Measurements from ENCODE around the gene SNED1. TPM values are rescaled to one million over a fixed set of nuclear protein-coding genes. Genes with fewer than 3 reads are reported as not detected.

SNED1 gene
- total and polyA plus RNA-seq, 9 donors: 16.7 to 69.5 (median 38.9) TPM

- intact Hi-C loops (cut with DNase I): no loop called here
- no peak for TF ChIP-seq POLR2A (IDR thresholded peaks at IDR 0.05)
- no peak for TF ChIP-seq EP300 (IDR thresholded peaks at IDR 0.05)
- TF ChIP-seq, protein P1, sequence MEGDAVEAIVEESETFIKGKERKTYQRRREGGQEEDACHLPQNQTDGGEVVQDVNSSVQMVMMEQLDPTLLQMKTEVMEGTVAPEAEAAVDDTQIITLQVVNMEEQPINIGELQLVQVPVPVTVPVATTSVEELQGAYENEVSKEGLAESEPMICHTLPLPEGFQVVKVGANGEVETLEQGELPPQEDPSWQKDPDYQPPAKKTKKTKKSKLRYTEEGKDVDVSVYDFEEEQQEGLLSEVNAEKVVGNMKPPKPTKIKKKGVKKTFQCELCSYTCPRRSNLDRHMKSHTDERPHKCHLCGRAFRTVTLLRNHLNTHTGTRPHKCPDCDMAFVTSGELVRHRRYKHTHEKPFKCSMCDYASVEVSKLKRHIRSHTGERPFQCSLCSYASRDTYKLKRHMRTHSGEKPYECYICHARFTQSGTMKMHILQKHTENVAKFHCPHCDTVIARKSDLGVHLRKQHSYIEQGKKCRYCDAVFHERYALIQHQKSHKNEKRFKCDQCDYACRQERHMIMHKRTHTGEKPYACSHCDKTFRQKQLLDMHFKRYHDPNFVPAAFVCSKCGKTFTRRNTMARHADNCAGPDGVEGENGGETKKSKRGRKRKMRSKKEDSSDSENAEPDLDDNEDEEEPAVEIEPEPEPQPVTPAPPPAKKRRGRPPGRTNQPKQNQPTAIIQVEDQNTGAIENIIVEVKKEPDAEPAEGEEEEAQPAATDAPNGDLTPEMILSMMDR (IDR thresholded peaks at IDR 0.05): no peak
- H3K27me3 ChIP-seq: no peaks in the 10 kb centered on the region
- H3K27ac ChIP-seq: no peak overlapping the region
- DNase-seq: no peak
- no peaks in the 10 kb centered on the region for H3K36me3 ChIP-seq
- H3K4me3 ChIP-seq: no peak overlapping the region
- H3K4me1 ChIP-seq (ENCODE audit: insufficient read depth): no peaks in the 10 kb centered on the region
- no peaks in the 10 kb centered on the region for H3K9me3 ChIP-seq
- WGBS, 3 donors: 79 to 85% (median 82%) methylated on average over 24 to 25 of the region's 25 CpGs
Measured at GRCh38 chr2:241073166-241074064, 75.0 kb downstream of the SNED1 start.

DNA sequence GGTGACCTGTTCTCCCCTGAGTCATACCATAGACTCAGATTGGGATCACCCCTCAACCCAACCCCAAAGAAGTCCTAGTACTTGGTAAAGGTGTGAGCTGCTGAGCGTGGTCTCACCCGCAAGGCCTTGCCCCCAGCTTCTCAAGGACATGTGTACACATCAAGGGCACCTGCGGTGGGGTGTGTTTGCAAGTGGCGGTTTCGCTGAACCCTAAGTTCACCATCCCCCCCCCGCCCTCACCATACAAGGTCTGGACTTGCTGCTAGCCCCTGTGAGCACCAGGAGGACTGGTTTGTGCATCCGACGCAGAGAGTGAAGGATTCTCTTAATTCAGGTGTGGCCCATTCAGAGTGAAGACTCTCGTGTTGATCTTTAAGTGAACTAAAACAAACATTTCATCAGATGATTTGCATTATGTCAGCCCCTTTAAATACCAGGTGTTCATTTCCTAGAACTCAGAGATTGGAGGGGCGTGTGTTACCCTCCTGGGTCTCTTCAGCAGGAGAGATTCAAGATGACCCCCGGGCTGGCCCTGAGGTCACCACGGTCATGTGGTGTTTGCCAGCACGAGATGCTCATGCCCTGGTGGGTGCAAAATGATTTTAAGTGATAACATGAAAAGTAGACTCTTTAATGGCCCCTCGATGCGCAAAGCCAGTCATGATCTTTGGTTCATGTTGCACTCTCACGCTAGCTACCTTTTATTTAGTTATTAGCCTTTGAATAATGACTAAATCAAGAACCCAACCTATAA is 75.8 kb downstream of the SNED1 start:
- no peak for DNase-seq
- WGBS, 3 donors: 89 to 90% (median 90%) methylated on average over 16 of the region's 16 CpGs
- no peaks in the 10 kb centered on the region for H3K27me3 ChIP-seq
- TF ChIP-seq, protein P1 (IDR thresholded peaks at IDR 0.05): no peak
- intact Hi-C loops (cut with DNase I): no loop called here
- H3K36me3 ChIP-seq: no peaks in the 10 kb centered on the region
- no peaks in the 10 kb centered on the region for H3K4me1 ChIP-seq (ENCODE audit: insufficient read depth)
- no peak overlapping the region for H3K27ac ChIP-seq
- no peaks in the 10 kb centered on the region for H3K9me3 ChIP-seq
- H3K4me3 ChIP-seq: no peak overlapping the region

- no peak for DNase-seq
- TF ChIP-seq, protein P1 (IDR thresholded peaks at IDR 0.05): no peak
- TF ChIP-seq POLR2A (IDR thresholded peaks at IDR 0.05): no peak
- no peak for TF ChIP-seq EP300 (IDR thresholded peaks at IDR 0.05)
- 93 to 95% (median 95%) methylated on average over 16 of the region's 16 CpGs for WGBS, 3 donors
- Histone ChIP-seq H3K9me3 (no peaks in the 10 kb centered on the region), H3K27ac (no peak overlapping the region), H3K4me1 (ENCODE audit: insufficient read depth) (no peaks in the 10 kb centered on the region), H3K36me3 (no peaks in the 10 kb centered on the region), H3K4me3 (no peak overlapping the region), H3K27me3 (no peaks in the 10 kb centered on the region)
- intact Hi-C loops (cut with DNase I): no loop called here
Measured at GRCh38 chr2:241074901-241075540, 76.6 kb downstream of the SNED1 start.

DNA sequence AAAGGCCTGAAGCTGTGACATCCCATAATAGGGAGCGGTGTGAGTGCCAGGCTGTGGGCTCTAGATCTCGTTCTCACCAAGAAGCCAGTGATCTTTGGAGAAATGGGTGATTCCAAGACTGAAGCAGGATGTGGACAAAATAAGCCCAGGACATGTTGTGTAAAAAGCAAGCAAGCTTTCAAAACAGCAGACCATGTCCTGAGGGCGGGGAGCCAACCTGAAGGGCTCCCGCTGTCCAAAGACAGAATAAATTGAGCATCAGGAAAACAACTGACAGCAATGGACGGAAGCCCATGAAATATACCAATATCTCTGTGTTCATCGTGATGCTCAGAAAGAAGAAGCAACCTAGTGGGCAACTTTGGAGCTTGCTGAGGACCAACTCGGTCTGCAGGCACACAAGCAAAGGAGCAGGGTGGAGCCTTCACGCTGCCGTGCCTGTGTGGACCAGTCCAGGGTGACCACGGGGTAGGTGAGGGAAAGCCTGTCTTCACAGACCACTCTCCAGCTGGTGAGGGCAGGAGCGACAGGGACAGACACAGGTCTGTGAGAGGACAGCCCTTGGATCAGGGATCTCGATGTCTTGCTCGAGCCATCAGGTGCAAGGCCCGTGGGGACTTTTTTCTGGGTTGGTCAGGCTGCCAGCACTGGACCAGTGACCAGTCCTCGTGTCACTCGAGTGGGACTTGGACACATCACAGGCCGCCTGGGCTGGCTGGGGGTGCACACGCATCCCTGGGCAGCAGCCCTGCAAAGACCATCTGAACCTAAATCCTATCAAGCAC is 82.2 kb downstream of the SNED1 start:
- intact Hi-C loops (cut with DNase I): no loop called here
- 66 to 73% (median 73%) methylated on average over 18 of the region's 18 CpGs for WGBS, 3 donors
- H3K4me1 ChIP-seq (ENCODE audit: insufficient read depth): peaks cover 4% of the 10 kb centered on the region

More for the DNA sequence above, 82.2 kb downstream of the SNED1 start:
- TF ChIP-seq, protein P1 (IDR thresholded peaks at IDR 0.05): no peak
- no peak for TF ChIP-seq EP300 (IDR thresholded peaks at IDR 0.05)
- no peak for TF ChIP-seq POLR2A (IDR thresholded peaks at IDR 0.05)
- DNase-seq: no peak
- Histone ChIP-seq H3K9me3 (no peaks in the 10 kb centered on the region), H3K4me3 (no peak overlapping the region), H3K27ac (no peak overlapping the region), H3K36me3 (no peaks in the 10 kb centered on the region), H3K27me3 (no peaks in the 10 kb centered on the region)
